Measurements from ENCODE around the gene TCTN2. TPM values are rescaled to one million over a fixed set of nuclear protein-coding genes. Genes with fewer than 3 reads are reported as not detected.

TCTN2 gene
- total RNA-seq, 1 experiment from 2014 or later, result 14.7 TPM

GRCh38 chr12:123726244-123726643 is 55.3 kb downstream of the TCTN2 start:
- H3K36me3 ChIP-seq (ENCODE audit: control insufficient read depth, insufficient read depth, low read length), result no peaks in the 10 kb centered on the region; the same call in none of the 2 replicates
- H3K27ac ChIP-seq (ENCODE audit: low read length), result no peak overlapping the region
- no TSS peak for BruUV-seq (replicated peaks)
- H3K9me3 ChIP-seq (ENCODE audit: control insufficient read depth, insufficient read depth, low read depth, low read length), result no peaks in the 10 kb centered on the region
- no peaks in the 10 kb centered on the region for H3K4me1 ChIP-seq (ENCODE audit: control insufficient read depth, insufficient read depth, low read length)
- TF ChIP-seq SIN3A (IDR thresholded peaks at IDR 0.05; ENCODE audit: borderline replicate concordance, insufficient read depth, low read depth, low read length) (no peak), POLR2AphosphoS5 (IDR thresholded peaks at IDR 0.05; ENCODE audit: low read depth, low read length) (no peak), TCF7L2 (IDR thresholded peaks at IDR 0.05; ENCODE audit: low read depth, low read length) (no peak), REST (IDR thresholded peaks at IDR 0.05; ENCODE audit: insufficient read depth in 1 of 2, low read depth in 2 of 2, low read length in 1 of 2) (no peak), CTCF (IDR thresholded peaks at IDR 0.05) (no peak)
- no peak overlapping the region for H3K4me3 ChIP-seq (ENCODE audit: low read depth in 2 of 2, low read length in 2 of 2)
- in situ Hi-C loops (cut with HindIII; ENCODE audit: low pct_unique_long_range_greater_than_20kb, low sequenced_read_pairs), result no loop called here
- intact Hi-C loops (cut with micrococcal nuclease; ENCODE audit: unreplicated experiment), result no loop called here
- CTCF ChIA-PET, result no interaction called here
- DNase-seq (ENCODE audit: low read depth, low spot score), result no peak
- H3K27me3 ChIP-seq (ENCODE audit: control insufficient read depth, insufficient read depth, low read length), result no peaks in the 10 kb centered on the region
- POLR2A ChIA-PET, result no interaction called here
- no peak for ATAC-seq

GRCh38 chr12:123726962-123727361 is 56.0 kb downstream of the TCTN2 start:
- H3K9me3 ChIP-seq (ENCODE audit: control insufficient read depth, insufficient read depth, low read depth, low read length), result no peaks in the 10 kb centered on the region
- ATAC-seq, result no peak
- POLR2A ChIA-PET, result no interaction called here
- H3K4me3 ChIP-seq (ENCODE audit: low read depth in 2 of 2, low read length in 2 of 2), result no peak overlapping the region
- no peak overlapping the region for H3K27ac ChIP-seq (ENCODE audit: low read length)
- H3K36me3 ChIP-seq (ENCODE audit: control insufficient read depth, insufficient read depth, low read length), result no peaks in the 10 kb centered on the region; the same call in none of the 2 replicates
- CTCF ChIA-PET, result no interaction called here
- in situ Hi-C loops (cut with HindIII; ENCODE audit: low pct_unique_long_range_greater_than_20kb, low sequenced_read_pairs) (no loop called here), intact Hi-C loops (cut with micrococcal nuclease; ENCODE audit: unreplicated experiment) (no loop called here)
- no peaks in the 10 kb centered on the region for H3K27me3 ChIP-seq (ENCODE audit: control insufficient read depth, insufficient read depth, low read length)
- DNase-seq (ENCODE audit: low read depth, low spot score), result no peak
- H3K4me1 ChIP-seq (ENCODE audit: control insufficient read depth, insufficient read depth, low read length), result no peaks in the 10 kb centered on the region
- BruUV-seq (replicated peaks), result no TSS peak
- TF ChIP-seq TCF7L2 (IDR thresholded peaks at IDR 0.05; ENCODE audit: low read depth, low read length) (no peak), REST (IDR thresholded peaks at IDR 0.05; ENCODE audit: insufficient read depth in 1 of 2, low read depth in 2 of 2, low read length in 1 of 2) (no peak), POLR2AphosphoS5 (IDR thresholded peaks at IDR 0.05; ENCODE audit: low read depth, low read length) (no peak), CTCF (IDR thresholded peaks at IDR 0.05) (no peak), SIN3A (IDR thresholded peaks at IDR 0.05; ENCODE audit: borderline replicate concordance, insufficient read depth, low read depth, low read length) (no peak)
